ENCODE data around the gene FCF1.

The FCF1 gene

GRCh38 chr14:74763803-74764531 is 51.0 kb downstream of the FCF1 start:
- peak in 12 of 51 donors; percentile 1 to 54 (median 7) for DNase-seq

GRCh38 chr14:74765721-74766120 is 52.8 kb downstream of the FCF1 start:
- no peak for DNase-seq

GRCh38 chr14:74771399-74771798 is 58.5 kb downstream of the FCF1 start:
- no peak for DNase-seq

GRCh38 chr14:74784634-74785033 is 71.7 kb downstream of the FCF1 start:
- no peak for DNase-seq

GRCh38 chr14:74785056-74785613 is 72.2 kb downstream of the FCF1 start:
- DNase-seq = no peak

DNA sequence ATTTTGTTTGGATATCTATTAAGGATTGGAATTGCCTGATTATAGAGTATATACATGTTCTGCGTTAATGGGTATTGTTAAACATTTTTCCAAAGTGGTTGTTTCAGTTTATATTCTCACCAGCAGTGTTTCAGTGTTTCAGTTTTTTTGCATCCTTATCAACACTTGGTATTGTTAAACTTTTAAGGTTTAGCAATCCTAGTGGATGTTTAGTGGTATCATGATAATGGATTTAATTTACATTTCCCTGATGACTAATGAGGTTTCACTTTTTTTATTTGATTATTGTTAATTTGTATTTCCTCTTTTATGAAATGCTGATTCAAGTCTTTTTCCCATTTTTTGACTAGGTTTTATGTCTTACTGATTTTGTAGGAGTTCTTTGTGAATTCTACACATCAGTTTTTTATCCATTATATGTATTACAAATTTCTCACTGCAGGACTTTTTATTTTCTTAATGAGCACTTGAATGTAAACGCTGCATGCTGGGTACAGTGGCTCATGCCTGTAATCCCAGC is 73.9 kb downstream of the FCF1 start:
- DNase-seq = no peak
